Loucy (cell line): ENCODE results near the gene TBX1.
A peak's percentile ranks its signal among the peaks of the same experiment; 100 is the strongest.

Source experiments
- H2AFZ ChIP-seq: fragments of 200-600 bp; sonication (generic); 2 replicates; pipeline ENCODE4 v1.6.0; 2016; ENCODE audit warnings: antibody characterized with exemption, mild to moderate bottlenecking, low read length, moderate library complexity
- H3F3A ChIP-seq: fragments of 200-600 bp; 2 replicates; pipeline ENCODE4 v1.6.0; 2016; ENCODE audit warnings: antibody characterized with exemption, low read depth, mild to moderate bottlenecking
- H3K27me3 ChIP-seq: fragments of 200-600 bp; sonication (generic); 2 replicates; pipeline ENCODE4 v1.6.1; 2014; ENCODE audit warnings: low read length, mild to moderate bottlenecking; ENCODE audit not compliant: insufficient read depth, poor library complexity, severe bottlenecking
- H3K36me3 ChIP-seq: fragments of 200-600 bp; sonication (generic); 2 replicates; pipeline ENCODE4 v1.6.1; 2016; ENCODE audit warnings: low read length; ENCODE audit not compliant: insufficient read depth
- H3K4me1 ChIP-seq: fragments of 200-600 bp; sonication (generic); 2 replicates; pipeline ENCODE4 v1.5.1; 2014; ENCODE audit warnings: low read length, mild to moderate bottlenecking; ENCODE audit not compliant: insufficient read depth, poor library complexity, severe bottlenecking
- H3K4me2 ChIP-seq: fragments of 200-600 bp; sonication (generic); 2 replicates; pipeline ENCODE4 v1.6.0; 2014; ENCODE audit warnings: antibody characterized with exemption, low read length, low read depth, mild to moderate bottlenecking; ENCODE audit not compliant: poor library complexity, severe bottlenecking
- H3K4me3 ChIP-seq: fragments of 200-600 bp; sonication (generic); 2 replicates; pipeline ENCODE4 v1.5.1; 2014; ENCODE audit warnings: low read length, mild to moderate bottlenecking, mixed read lengths; ENCODE audit not compliant: poor library complexity, severe bottlenecking
- H3K79me2 ChIP-seq: fragments of 200-600 bp; sonication (generic); 2 replicates; pipeline ENCODE4 v1.6.1; 2014; ENCODE audit warnings: low read length; ENCODE audit not compliant: insufficient read depth
- H3K9ac ChIP-seq: fragments of 200-600 bp; sonication (generic); 2 replicates; pipeline ENCODE4 v1.6.0; 2014; ENCODE audit warnings: mild to moderate bottlenecking, low read depth, low read length, moderate library complexity; ENCODE audit not compliant: poor library complexity, severe bottlenecking
- H3K9me2 ChIP-seq: fragments of 200-600 bp; sonication (generic); replicated peaks from 2 replicates; pipeline ENCODE4 v1.6.1; 2016; ENCODE audit warnings: low read depth, low read length, mixed read lengths
- H3K9me3 ChIP-seq: fragments of 200-600 bp; sonication (generic); 2 replicates; pipeline ENCODE4 v1.6.1; 2014; ENCODE audit warnings: mild to moderate bottlenecking, antibody characterized with exemption, low read length, low read depth; ENCODE audit not compliant: insufficient read depth
- H4K20me1 ChIP-seq: fragments of 200-600 bp; sonication (generic); 2 replicates; pipeline ENCODE4 v1.6.0; 2014; ENCODE audit warnings: antibody characterized with exemption, low read length, mild to moderate bottlenecking; ENCODE audit not compliant: insufficient read depth, poor library complexity, severe bottlenecking
- CTCF ChIP-seq: fragments of 200-600 bp; sonication (generic); conservative IDR thresholded peaks from 2 replicates; pipeline ENCODE4 v1.5.1; 2014; ENCODE audit warnings: mild to moderate bottlenecking, antibody characterized with exemption, low read length
- EZH2phosphoT487 ChIP-seq: fragments of 200-600 bp; IDR thresholded peaks from 2 replicates; pipeline ENCODE4 v1.6.1; 2018; ENCODE audit warnings: antibody characterized with exemption, mild to moderate bottlenecking, moderate library complexity, borderline replicate concordance

The TBX1 gene

GRCh38 chr22:19799322-19800190 lies 39.0 kb downstream of the TBX1 start:
- Histone ChIP-seq H3K9ac (no peak overlapping the region), H3K9me3 (no peaks in the 10 kb centered on the region), H2AFZ (no peak overlapping the region), H3K36me3 (no peaks in the 10 kb centered on the region), H3K4me3 (no peak overlapping the region), H3K9me2 (no peaks in the 10 kb centered on the region), H3K27me3 (no peaks in the 10 kb centered on the region), H3F3A (no peaks in the 10 kb centered on the region), H3K4me1 (no peaks in the 10 kb centered on the region), H3K4me2 (no peak overlapping the region), H3K79me2 (no peaks in the 10 kb centered on the region), H4K20me1 (no peaks in the 10 kb centered on the region)
- TF ChIP-seq CTCF, result no peak
- TF ChIP-seq EZH2phosphoT487, result no peak

- Histone ChIP-seq H3K36me3 (no peaks in the 10 kb centered on the region), H3F3A (no peaks in the 10 kb centered on the region)
Observed at GRCh38 chr22:19800306-19800705, 39.7 kb downstream of the TBX1 start.

GRCh38 chr22:19800761-19801244 lies 40.2 kb downstream of the TBX1 start:
- no peak overlapping the region for H2AFZ ChIP-seq
- H3K27me3 ChIP-seq, result no peaks in the 10 kb centered on the region
- H3K4me1 ChIP-seq, result no peaks in the 10 kb centered on the region
- H4K20me1 ChIP-seq, result no peaks in the 10 kb centered on the region
- H3K36me3 ChIP-seq, result no peaks in the 10 kb centered on the region
- H3K9ac ChIP-seq, result no peak overlapping the region
- H3K9me3 ChIP-seq, result no peaks in the 10 kb centered on the region
- no peaks in the 10 kb centered on the region for H3F3A ChIP-seq
- no peak overlapping the region for H3K4me2 ChIP-seq
- H3K9me2 ChIP-seq, result no peaks in the 10 kb centered on the region
- H3K4me3 ChIP-seq, result no peak overlapping the region
- TF ChIP-seq EZH2phosphoT487 (no peak), CTCF (peak; percentile 39; the same call in 1 of the 2 replicates)
- H3K79me2 ChIP-seq, result no peaks in the 10 kb centered on the region

More at GRCh38 chr22:19800306-19800705, 39.7 kb downstream of the TBX1 start:
- Histone ChIP-seq H3K9me3 (no peaks in the 10 kb centered on the region), H3K9me2 (no peaks in the 10 kb centered on the region), H3K4me1 (no peaks in the 10 kb centered on the region), H4K20me1 (no peaks in the 10 kb centered on the region), H2AFZ (no peak overlapping the region), H3K27me3 (no peaks in the 10 kb centered on the region), H3K79me2 (no peaks in the 10 kb centered on the region), H3K4me3 (no peak overlapping the region), H3K9ac (no peak overlapping the region), H3K4me2 (no peak overlapping the region)
- TF ChIP-seq CTCF (no peak), EZH2phosphoT487 (no peak)
